Stimulated activated CD4-positive, alpha-beta T cell treated with anti-CD3 and anti-CD28 coated beads, Interleukin-12 subunit alpha, Interleukin-12 subunit beta, amount 100 ng/mL, for 48 hours (primary cell): Measurements from ENCODE around the gene MAP3K6.

Source experiments
- DNase-seq, 3 donors: peaks; one replicate each; pipeline ENCODE4 v3.0.0-alpha.2; 2020; ENCODE audit warnings: low read depth in 2 of 3, low spot score in 1 of 3

Gene MAP3K6

DNA sequence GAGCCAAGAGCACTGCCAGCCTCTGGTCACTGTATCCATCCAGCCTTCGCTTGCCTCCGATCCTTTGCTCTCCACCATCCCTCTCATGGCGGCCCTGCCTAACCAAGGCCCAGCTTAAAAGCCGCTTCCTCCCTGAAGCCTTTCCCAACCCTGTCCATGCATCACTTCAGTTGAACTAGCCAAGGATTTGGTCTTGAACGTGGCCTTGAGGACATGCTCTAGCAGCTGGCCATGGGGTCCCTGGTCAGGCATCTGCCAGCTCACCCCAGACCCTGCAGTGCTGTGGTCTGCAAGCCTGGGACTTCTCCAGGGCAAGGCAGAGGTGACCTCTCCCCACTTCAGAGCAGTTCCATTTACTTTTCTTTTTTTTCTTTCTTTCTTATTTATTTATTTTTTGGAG is 30.0 kb downstream of the MAP3K6 start:
- no peak for DNase-seq

GRCh38 chr1:27335506-27336422 is 31.0 kb downstream of the MAP3K6 start:
- DNase-seq: no peak

GRCh38 chr1:27333717-27334279 is 33.0 kb downstream of the MAP3K6 start:
- no peak for DNase-seq

DNA sequence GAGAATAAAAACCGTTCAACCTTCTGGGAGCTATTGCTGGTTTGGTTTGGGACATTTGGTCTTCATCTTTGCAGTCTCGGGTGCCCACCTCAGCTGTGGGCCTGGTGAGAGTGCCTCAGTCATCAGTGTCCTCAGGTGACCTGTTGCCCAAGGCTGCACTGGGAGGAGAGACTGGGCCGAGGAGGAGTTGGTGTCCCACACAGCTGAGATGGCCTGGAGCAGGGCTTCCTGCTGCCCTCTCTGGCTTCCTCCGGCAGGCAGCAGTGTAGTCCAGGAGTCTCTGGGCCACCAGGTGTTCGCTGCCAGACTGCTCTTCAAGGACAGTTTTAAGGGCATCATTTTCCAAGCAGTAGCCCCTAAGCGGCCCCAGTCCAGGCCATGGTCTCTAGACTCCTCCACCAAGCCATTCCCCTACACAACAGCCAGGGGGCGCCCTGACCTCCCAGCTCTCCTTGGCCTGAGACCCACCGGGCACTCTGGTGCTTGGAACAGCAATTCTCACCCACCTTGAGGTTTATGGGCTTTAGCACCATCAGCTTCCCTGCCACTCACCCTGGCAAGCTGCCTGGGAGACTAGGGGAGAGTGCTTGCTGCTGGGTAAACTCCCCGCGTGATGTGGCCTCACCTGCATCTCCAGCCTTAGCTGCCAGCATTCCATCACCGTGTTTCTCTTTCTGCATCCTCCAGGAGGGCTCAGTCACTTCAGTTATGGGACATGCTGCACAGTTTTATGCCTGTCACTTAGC is 34.1 kb downstream of the MAP3K6 start:
- DNase-seq: peak in 2 of 3 donors; percentile 38 to 39

DNA sequence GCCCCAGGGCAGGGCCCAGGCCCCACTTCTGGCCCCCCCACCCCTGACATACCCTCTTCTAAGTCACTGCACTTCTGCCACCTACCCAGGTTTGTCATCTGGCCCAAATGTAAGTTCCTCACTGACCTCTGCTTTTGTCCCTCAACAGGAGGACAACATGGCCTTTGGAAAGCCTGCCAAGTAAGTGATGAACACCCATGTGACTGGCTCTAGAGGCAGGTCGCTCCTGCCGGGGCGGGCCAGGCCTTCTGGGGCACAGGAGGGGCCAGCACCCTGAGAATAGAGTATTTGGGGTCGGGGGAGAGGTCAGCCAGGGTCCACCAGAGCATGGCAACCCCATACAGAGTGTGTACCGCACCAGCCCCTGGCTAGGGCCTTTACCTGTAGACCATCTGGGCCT is 34.8 kb downstream of the MAP3K6 start:
- DNase-seq: no peak

- DNase-seq: no peak
These were observed 35.3 kb downstream of the MAP3K6 start for GRCh38 chr1:27331426-27331825.

DNA sequence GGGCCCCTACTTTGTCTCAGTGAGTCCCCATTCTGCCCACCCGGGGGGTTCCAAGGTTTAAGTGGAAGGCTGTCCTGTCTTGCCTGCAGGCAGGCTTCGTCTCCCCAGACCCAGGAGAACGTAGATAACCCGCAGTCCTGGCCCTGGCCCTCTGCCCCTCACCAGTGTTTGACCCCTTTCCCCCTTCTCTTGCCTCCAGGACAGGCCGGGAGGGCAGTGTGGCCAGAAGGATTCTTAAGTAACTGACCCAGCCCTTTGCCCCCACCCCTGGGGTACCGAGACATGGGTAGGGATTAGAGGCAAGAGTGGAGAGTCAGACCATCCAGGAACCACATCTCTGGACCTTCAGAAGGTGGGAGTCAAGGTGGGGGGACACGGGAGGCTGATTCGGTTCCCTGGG is 36.0 kb downstream of the MAP3K6 start:
- DNase-seq: no peak

DNA sequence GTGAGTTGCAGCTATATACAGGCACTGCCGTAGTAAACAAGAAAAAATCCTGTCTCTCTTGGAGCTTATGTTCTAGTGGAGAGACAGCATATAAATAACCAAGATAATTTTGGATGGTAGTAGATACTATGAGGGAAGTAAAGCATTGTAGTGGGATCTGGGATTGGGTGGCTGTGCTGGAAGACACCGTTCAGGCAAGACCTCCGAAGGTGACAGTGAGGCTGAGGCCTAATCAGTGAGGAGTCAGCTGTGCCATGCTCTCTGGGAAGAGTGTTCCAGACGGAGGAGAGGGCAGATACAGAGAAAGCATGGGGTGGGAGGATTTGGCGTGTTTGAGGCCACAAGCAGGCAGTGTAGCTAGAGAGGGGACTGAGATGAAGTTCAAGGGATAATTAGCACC is 38.8 kb downstream of the MAP3K6 start:
- DNase-seq: no peak

DNA sequence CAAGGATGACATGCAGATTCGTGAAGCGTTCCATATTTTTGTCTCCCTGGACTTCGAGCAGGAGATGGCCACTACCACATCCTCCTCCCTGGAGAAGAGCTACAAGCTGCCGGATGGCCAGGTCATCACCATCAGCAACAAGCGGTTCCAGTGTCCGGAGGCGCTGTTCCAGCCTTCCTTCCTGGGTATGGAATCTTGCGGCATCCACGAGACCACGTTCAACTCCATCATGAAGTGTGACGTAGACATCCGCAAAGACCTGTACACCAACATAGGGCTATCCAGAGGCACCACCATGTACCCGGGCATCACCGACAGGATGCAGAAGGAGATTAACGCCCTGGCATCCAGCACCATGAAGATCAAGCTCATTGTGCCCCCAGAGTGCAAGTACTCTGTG is 41.5 kb downstream of the MAP3K6 start:
- DNase-seq: no peak

DNA sequence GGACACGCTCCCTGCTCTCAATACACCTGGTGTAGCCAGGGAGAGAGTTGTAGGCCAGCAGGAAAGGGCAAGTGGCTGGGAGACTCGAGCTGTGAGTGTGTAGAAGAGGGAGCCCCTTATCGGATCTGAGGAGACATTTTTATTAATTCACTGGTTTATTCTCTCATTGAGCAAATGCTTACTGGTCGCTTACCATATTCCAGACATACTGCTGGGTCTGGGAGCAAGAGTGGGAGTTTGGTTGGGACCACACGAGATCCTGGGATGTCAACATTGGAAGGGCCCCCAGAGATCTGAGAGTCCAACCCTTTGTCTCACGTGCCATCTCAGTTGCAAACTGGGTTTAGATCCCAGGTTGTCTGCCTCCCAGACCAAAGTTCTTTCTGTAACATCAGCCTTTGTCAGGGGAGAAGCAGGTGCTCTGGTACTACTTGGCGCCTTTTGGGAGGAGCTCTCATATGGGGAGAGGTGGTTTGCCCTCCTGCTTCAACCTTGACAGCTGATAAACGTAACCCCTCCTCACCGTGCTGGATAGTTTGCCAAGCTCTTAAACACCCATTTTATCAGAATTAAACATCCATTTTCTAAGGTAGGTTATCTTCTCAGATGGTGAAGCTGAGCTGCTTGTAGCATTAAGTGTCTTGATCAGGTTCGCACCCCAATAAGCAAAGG is 44.1 kb downstream of the MAP3K6 start:
- no peak for DNase-seq

DNA sequence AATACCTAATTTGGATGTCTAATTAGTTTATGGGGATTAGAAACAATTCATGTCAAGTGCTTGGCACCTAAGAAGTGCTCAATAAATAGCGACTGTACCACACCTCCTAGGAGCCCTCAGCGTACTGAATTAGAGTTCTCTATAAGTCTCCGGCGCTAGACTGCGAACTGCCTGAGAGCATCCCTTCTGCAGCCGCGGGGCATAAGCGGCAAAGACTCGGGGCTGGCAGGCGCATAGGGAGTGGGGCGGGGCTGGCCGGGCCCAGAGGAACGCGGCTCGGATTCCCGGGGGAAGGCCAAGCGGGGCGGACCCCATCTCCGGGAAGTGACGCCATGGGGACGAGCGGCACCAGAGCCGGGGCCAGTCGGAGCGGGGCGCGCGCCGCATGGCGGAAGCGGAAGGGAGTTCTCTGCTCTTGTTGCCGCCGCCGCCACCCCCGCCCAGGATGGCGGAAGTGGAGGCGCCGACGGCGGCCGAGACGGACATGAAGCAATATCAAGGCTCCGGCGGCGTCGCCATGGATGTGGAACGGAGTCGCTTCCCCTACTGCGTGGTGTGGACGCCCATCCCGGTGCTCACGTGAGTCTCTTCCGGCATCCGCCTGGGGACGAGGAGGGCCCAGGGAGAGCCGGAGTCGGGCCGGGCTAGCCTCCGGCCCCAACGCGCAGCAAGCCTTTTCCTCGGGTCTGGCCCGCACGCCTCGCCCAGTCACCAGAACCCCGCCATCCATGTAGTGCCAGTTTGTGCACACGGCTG is 44.8 kb downstream of the MAP3K6 start, which contains the start of gene TMEM222:
TMEM222 (plus strand) TSS at position 351 of the 756 bp plus-strand sequence; CDS start at position 386, 35 bp downstream.
- DNase-seq: peak; percentile 92 to 97 (median 96)

- DNase-seq: no peak
These were observed 48.2 kb downstream of the MAP3K6 start for GRCh38 chr1:27318596-27318995.

GRCh38 chr1:27318136-27318535 is 48.6 kb downstream of the MAP3K6 start:
- no peak for DNase-seq

GRCh38 chr1:27316860-27317259 is 49.9 kb downstream of the MAP3K6 start:
- DNase-seq: no peak

DNA sequence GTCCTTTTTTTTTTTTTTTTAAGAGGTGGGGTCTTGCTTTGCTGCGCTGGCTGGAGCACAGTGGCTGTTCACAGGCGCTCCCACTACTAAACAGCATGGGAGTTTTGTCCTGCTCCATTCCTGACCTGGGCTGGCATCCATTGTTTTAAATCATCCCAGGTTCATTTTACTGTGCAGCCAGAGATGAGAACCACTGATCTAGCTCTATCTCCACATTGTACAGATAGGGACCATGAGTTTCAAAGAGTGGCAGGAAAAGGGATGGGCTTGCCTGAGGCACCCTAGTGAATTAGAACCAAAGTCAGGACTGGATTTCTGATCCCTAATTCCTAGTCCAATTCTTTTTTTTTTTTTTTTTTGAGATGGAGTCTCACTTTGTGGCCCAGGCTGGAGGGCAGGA is 52.0 kb downstream of the MAP3K6 start:
- DNase-seq: no peak

DNA sequence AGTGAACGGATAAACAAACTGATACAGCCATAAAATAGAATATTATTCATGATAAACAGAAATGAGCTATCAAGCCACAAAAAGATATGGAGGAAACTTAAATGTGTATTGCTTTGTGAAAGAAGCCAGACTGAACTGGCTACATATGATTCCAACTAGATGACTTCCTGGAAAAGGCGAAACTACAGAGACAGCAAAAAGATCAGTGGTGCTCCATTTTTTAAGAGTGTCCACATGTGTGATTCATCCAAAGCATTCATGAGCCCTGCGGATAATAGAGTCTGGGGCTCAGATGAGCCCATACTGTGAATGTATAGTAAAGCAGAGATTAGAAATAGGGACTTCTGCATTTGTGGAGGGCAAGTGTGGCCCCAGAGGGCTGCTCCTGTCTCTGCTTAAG is 52.6 kb downstream of the MAP3K6 start:
- DNase-seq: no peak

DNA sequence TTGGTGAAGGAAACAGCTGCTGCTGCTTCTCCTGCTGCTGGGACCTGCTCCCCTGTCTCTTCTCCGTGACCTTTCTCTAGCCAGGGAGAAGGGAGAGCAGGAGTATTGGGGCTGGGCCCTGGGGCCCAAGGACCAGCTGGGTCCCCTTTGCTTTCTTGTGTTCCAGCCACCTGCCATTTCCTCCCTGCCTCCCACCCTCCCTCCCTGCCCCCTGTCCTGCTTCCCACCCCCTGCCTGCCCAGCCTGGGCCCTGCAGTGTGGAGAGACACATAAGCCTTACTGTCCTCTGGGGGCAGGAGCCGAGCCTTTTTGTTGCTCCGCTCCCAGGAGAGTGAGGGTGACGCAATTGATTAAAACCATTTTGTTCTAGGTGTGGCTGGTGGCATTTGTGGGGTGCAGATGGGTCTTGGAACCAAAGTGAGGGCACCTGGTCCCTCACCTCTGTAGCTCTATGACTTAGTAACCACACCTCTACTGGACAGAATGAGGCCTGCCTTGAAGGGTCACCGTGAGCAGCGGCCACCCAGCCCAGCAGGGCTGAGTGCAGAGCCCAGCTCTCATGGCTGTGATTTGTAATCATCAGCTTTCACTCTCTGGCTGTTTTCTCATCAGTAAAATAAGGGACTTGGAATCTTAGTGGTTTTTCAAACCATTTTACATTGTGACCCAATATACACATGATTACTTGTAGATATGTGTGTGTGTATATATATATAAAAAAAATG is 58.7 kb downstream of the MAP3K6 start:
- no peak for DNase-seq

DNA sequence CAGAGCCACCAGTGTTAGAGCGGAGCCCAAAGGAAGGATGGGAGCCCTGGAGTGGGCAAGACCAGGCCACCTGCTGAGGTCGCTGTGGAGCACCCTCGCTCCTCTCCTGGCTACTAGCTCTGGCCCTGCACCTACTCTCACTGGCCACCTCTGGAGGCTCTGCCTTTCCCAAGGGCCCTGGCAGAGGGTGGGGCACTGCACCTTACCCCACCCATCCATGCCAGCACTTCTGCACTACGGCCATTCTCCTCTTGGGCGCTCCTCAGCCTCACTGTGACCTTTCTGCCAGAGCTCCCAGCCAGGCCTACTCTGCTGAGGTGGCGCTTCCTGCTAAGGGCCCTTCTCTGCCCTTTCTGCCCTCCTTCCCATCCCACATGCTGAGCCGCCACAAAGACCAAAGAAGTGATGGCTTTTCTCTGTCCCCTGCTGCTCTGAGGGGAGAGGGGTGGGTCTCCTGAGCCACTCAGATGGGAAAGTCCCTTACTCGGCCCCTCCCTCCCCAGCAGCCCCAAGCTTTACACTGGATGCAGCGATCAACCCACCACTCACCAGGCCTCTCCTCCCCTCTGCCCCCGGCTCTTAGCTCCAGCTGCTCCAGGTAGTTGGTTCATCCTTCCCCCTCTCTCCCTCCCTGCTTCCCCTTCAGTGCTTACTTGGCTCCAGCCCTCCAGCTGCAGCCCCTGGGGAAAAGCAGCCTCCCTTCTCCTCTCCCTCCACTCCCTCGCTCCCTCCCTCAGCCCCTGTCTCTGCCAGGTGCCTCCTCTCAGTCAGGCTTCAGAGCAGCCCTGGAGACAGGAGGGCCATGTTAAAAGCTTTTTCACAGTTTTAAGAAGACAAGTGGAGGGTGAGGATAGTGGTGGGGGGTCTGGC is 59.6 kb downstream of the MAP3K6 start:
- no peak for DNase-seq

GRCh38 chr1:27306071-27306470 is 60.7 kb downstream of the MAP3K6 start:
- no peak for DNase-seq
